ENCODE measurements around the gene MYO18B. TPM values are rescaled to one million over a fixed set of nuclear protein-coding genes. Genes with fewer than 3 reads are reported as not detected.

Gene MYO18B
- total RNA-seq, 1 donor from 2014 or later, result not detected

- DNase-seq (ENCODE audit: extremely low spot score in 2 of 2), result no peak
- Histone ChIP-seq H3K27me3 (no peaks in the 10 kb centered on the region), H3K36me3 (no peaks in the 10 kb centered on the region), H3K4me3 (no peak overlapping the region), H3K27ac (no peak overlapping the region), H3K9me3 (no peaks in the 10 kb centered on the region), H3K4me1 (no peaks in the 10 kb centered on the region)
- intact Hi-C loops (cut with DNase I), result no loop called here
- no peak for TF ChIP-seq CTCF (IDR thresholded peaks at IDR 0.05)
- TF ChIP-seq POLR2AphosphoS5 (IDR thresholded peaks at IDR 0.05; ENCODE audit: insufficient read depth in 1 of 2, low read depth in 1 of 2), result no peak
- no peak for TF ChIP-seq POLR2A (IDR thresholded peaks at IDR 0.05)
Measured at GRCh38 chr22:25928038-25928437, 186.1 kb downstream of the MYO18B start.

- no peaks in the 10 kb centered on the region for H3K36me3 ChIP-seq
- TF ChIP-seq POLR2AphosphoS5 (IDR thresholded peaks at IDR 0.05; ENCODE audit: insufficient read depth in 1 of 2, low read depth in 1 of 2), result no peak
- no peak for TF ChIP-seq CTCF (IDR thresholded peaks at IDR 0.05)
- TF ChIP-seq POLR2A (IDR thresholded peaks at IDR 0.05), result no peak
- H3K4me1 ChIP-seq, result no peaks in the 10 kb centered on the region
- intact Hi-C loops (cut with DNase I), result no loop called here
- no peak overlapping the region for H3K4me3 ChIP-seq
- no peaks in the 10 kb centered on the region for H3K9me3 ChIP-seq
- H3K27me3 ChIP-seq, result no peaks in the 10 kb centered on the region
- no peak for DNase-seq (ENCODE audit: extremely low spot score in 2 of 2)
- no peak overlapping the region for H3K27ac ChIP-seq
Measured at GRCh38 chr22:25929321-25929878, 187.4 kb downstream of the MYO18B start.

- Histone ChIP-seq H3K9me3 (no peaks in the 10 kb centered on the region), H3K4me1 (no peaks in the 10 kb centered on the region), H3K27me3 (no peaks in the 10 kb centered on the region), H3K27ac (no peak overlapping the region), H3K36me3 (no peaks in the 10 kb centered on the region), H3K4me3 (no peak overlapping the region)
- TF ChIP-seq CTCF (IDR thresholded peaks at IDR 0.05), result no peak
- no peak for TF ChIP-seq POLR2AphosphoS5 (IDR thresholded peaks at IDR 0.05; ENCODE audit: insufficient read depth in 1 of 2, low read depth in 1 of 2)
- no peak for TF ChIP-seq POLR2A (IDR thresholded peaks at IDR 0.05)
- intact Hi-C loops (cut with DNase I), result no loop called here
- DNase-seq (ENCODE audit: extremely low spot score in 2 of 2), result no peak
Measured at GRCh38 chr22:25930083-25930482, 188.1 kb downstream of the MYO18B start.

- Histone ChIP-seq H3K4me1 (no peaks in the 10 kb centered on the region), H3K9me3 (no peaks in the 10 kb centered on the region), H3K4me3 (no peak overlapping the region), H3K27ac (no peak overlapping the region), H3K27me3 (no peaks in the 10 kb centered on the region), H3K36me3 (no peaks in the 10 kb centered on the region)
- no peak for DNase-seq (ENCODE audit: extremely low spot score in 2 of 2)
- intact Hi-C loops (cut with DNase I), result no loop called here
- no peak for TF ChIP-seq POLR2A (IDR thresholded peaks at IDR 0.05)
- TF ChIP-seq POLR2AphosphoS5 (IDR thresholded peaks at IDR 0.05; ENCODE audit: insufficient read depth in 1 of 2, low read depth in 1 of 2), result no peak
- no peak for TF ChIP-seq CTCF (IDR thresholded peaks at IDR 0.05)
Measured at GRCh38 chr22:25930788-25931310, 188.9 kb downstream of the MYO18B start.

GRCh38 chr22:25933158-25933788 is 191.3 kb downstream of the MYO18B start:
- Histone ChIP-seq H3K27ac (no peak overlapping the region), H3K4me1 (no peaks in the 10 kb centered on the region), H3K9me3 (no peaks in the 10 kb centered on the region), H3K27me3 (no peaks in the 10 kb centered on the region), H3K36me3 (no peaks in the 10 kb centered on the region), H3K4me3 (no peak overlapping the region)
- no peak for DNase-seq (ENCODE audit: extremely low spot score in 2 of 2)
- intact Hi-C loops (cut with DNase I), result no loop called here
- TF ChIP-seq POLR2A (IDR thresholded peaks at IDR 0.05) (no peak), CTCF (IDR thresholded peaks at IDR 0.05) (no peak), POLR2AphosphoS5 (IDR thresholded peaks at IDR 0.05; ENCODE audit: insufficient read depth in 1 of 2, low read depth in 1 of 2) (no peak)

All from vagina (tissue), 2 donors.